Spleen (tissue), 7 donors: Measurements from ENCODE around the gene RRAGA.

Experiments used
- CTCF ChIP-seq, 11 experiments: fragments of 200-600 bp in 7 of 11; fragments of 450-650 bp in 4 of 11; sonication (generic) in 4 of 11; IDR thresholded peaks in 8 of 11; conservative IDR thresholded peaks in 3 of 11; 1 replicate in 7 of 11; 2 replicates in 4 of 11; pipeline versions ENCODE4 v1.4.0 to v1.8.0; 2016 to 2021; ENCODE audit warnings: antibody characterized with exemption in 11 of 11, inconsistent platforms in 4 of 11, mild to moderate bottlenecking in 1 of 11
- POLR2A ChIP-seq, 3 donors: fragments of 450-650 bp; IDR thresholded peaks; one replicate each; pipeline ENCODE4 v1.5.1; 2017; ENCODE audit warnings: antibody characterized with exemption in 3 of 3, mild to moderate bottlenecking in 1 of 3
- POLR2AphosphoS5 ChIP-seq, 3 donors: sonication (generic); formaldehyde crosslinking; IDR thresholded peaks; one replicate each; pipeline ENCODE4 v1.5.1; 2017; ENCODE audit warnings: antibody characterized with exemption in 3 of 3
- donor health status: DM: no; HTN: no; CAD: no; lungs with moderate emphysema.
- donor health status: DM: no; HTN: no; CAD: no.
- donor health status: DM: no; HTN: no; CAD: no.

- TF ChIP-seq CTCF (IDR thresholded peaks at IDR 0.05 in 8 of 11, conservative IDR thresholded peaks at IDR 0.05 in 3 of 11), result no peak
- TF ChIP-seq POLR2AphosphoS5 (IDR thresholded peaks at IDR 0.05), result no peak
- TF ChIP-seq POLR2A (IDR thresholded peaks at IDR 0.05), result no peak
These were observed 31.0 kb upstream of the RRAGA start for GRCh38 chr9:19018201-19018600.
